IMR-90 (cell line): ENCODE measurements around the gene INTU. TPM values are rescaled to one million over a fixed set of nuclear protein-coding genes. Genes with fewer than 3 reads are reported as not detected.

Source experiments
- ATAC-seq: fragments of 200-7000 bp; cut with Tn5 transposase; 2 replicates; pipeline ENCODE4 v1.9.1; 2020; ENCODE audit warnings: low read depth, mild to moderate bottlenecking, moderate library complexity
- BruUV-seq: library from RNA; stranded (reverse); fragments of 400-500 nt; replicated peaks from 2 replicates; lab custom pipeline; 2021; lab: Mats Ljungman, UMichigan
- CTCF ChIA-PET: fragments of 300-600 bp; formaldehyde crosslinking; extraction: SDS; loops from one replicate; lab custom pipeline; 2021; ENCODE audit warnings: antibody characterized with exemption; lab: Yijun Ruan, JAX
- POLR2A ChIA-PET: fragments of 300-600 bp; sonication (Branson Sonifier 250); formaldehyde crosslinking; loops from one replicate; lab custom pipeline; 2022; ENCODE audit warnings: antibody characterized with exemption; ENCODE audit not compliant: unreplicated experiment; lab: Charles Lee
- DNase-seq: peaks from one replicate; pipeline ENCODE4 v3.0.0; 2013
- H2AFZ ChIP-seq: replicated peaks from 2 replicates; pipeline ENCODE3; 2013; ENCODE audit warnings: low read length, mild to moderate bottlenecking; ENCODE audit not compliant: poor library complexity
- H2AK5ac ChIP-seq: 2 replicates; pipeline ENCODE4 v1.6.1; 2013; ENCODE audit warnings: low read depth, low read length, inconsistent platforms
- H2AK9ac ChIP-seq: replicated peaks from 2 replicates; pipeline ENCODE3; 2013; ENCODE audit warnings: mild to moderate bottlenecking, low read depth, low read length, moderate library complexity; ENCODE audit not compliant: poor library complexity
- H2BK120ac ChIP-seq: 2 replicates; pipeline ENCODE4 v1.6.1; 2013; ENCODE audit warnings: low read depth, low read length, inconsistent platforms
- H2BK15ac ChIP-seq: 3 replicates; pipeline ENCODE4 v1.6.1; 2013; ENCODE audit warnings: low read depth, low read length, inconsistent platforms
- H2BK20ac ChIP-seq: 2 replicates; pipeline ENCODE4 v1.6.1; 2013; ENCODE audit warnings: low read depth, mild to moderate bottlenecking, inconsistent platforms, low read length, moderate library complexity
- H2BK5ac ChIP-seq: 2 replicates; pipeline ENCODE4 v1.6.1; 2013; ENCODE audit warnings: mild to moderate bottlenecking, low read depth, low read length, inconsistent platforms; ENCODE audit not compliant: poor library complexity, severe bottlenecking
- H3K14ac ChIP-seq: replicated peaks from 2 replicates; pipeline ENCODE4 v1.6.1; 2013; ENCODE audit warnings: low read depth, low read length, inconsistent platforms
- H3K18ac ChIP-seq: 2 replicates; pipeline ENCODE4 v1.6.1; 2013; ENCODE audit warnings: low read depth, low read length, control low read depth
- H3K23ac ChIP-seq: 2 replicates; pipeline ENCODE4 v1.6.1; 2013; ENCODE audit warnings: low read depth, low read length, inconsistent platforms
- H3K27ac ChIP-seq: 2 replicates; pipeline ENCODE4 v1.5.1; 2013; ENCODE audit warnings: mild to moderate bottlenecking, control low read depth, low read length; ENCODE audit not compliant: insufficient read depth
- H3K27me3 ChIP-seq: 2 replicates; pipeline ENCODE4 v1.6.1; 2013; ENCODE audit warnings: low read length; ENCODE audit not compliant: control insufficient read depth, insufficient read depth
- H3K36me3 ChIP-seq: 2 replicates; pipeline ENCODE4 v1.6.1; 2013; ENCODE audit warnings: low read length, mixed read lengths; ENCODE audit not compliant: control insufficient read depth, insufficient read depth
- H3K4ac ChIP-seq: 2 replicates; pipeline ENCODE4 v1.6.1; 2013; ENCODE audit warnings: low read depth, low read length, inconsistent platforms
- H3K4me1 ChIP-seq: 2 replicates; pipeline ENCODE4 v1.6.1; 2013; ENCODE audit warnings: low read length, mixed read lengths; ENCODE audit not compliant: control insufficient read depth, insufficient read depth
- H3K4me2 ChIP-seq: 2 replicates; pipeline ENCODE4 v1.6.1; 2013; ENCODE audit warnings: low read depth, mild to moderate bottlenecking, control low read depth, low read length, moderate library complexity
- H3K4me3 ChIP-seq: 2 replicates; pipeline ENCODE4 v1.5.1; 2013; ENCODE audit warnings: low read depth, mild to moderate bottlenecking, control low read depth, low read length, moderate library complexity; ENCODE audit not compliant: insufficient read depth
- H3K56ac ChIP-seq: 2 replicates; pipeline ENCODE4 v1.6.1; 2013; ENCODE audit warnings: low read length, inconsistent platforms; ENCODE audit not compliant: insufficient read depth; ENCODE audit errors: extremely low read depth
- H3K79me1 ChIP-seq, 2 experiments: 2 replicates each; pipeline ENCODE4 v1.6.1; 2013; ENCODE audit warnings: low read length in 2 of 2, inconsistent platforms in 1 of 2, low read depth in 1 of 2
- H3K9ac ChIP-seq: 2 replicates; pipeline ENCODE4 v1.6.1; 2013; ENCODE audit warnings: low read depth, low read length, control low read depth
- H3K9me1 ChIP-seq: 2 replicates; pipeline ENCODE4 v1.6.1; 2013; ENCODE audit warnings: low read length, inconsistent platforms; ENCODE audit not compliant: insufficient read depth
- H3K9me3 ChIP-seq: 2 replicates; pipeline ENCODE4 v1.6.1; 2013; ENCODE audit warnings: low read length; ENCODE audit not compliant: control insufficient read depth, insufficient read depth
- H4K20me1 ChIP-seq: 2 replicates; pipeline ENCODE4 v1.6.1; 2013; ENCODE audit warnings: low read length, inconsistent platforms; ENCODE audit not compliant: insufficient read depth
- H4K5ac ChIP-seq: 2 replicates; pipeline ENCODE4 v1.6.1; 2013; ENCODE audit warnings: mild to moderate bottlenecking, low read depth, low read length, control low read depth
- H4K8ac ChIP-seq, 2 experiments: 2 replicates each; pipeline ENCODE4 v1.6.1; 2013; ENCODE audit warnings: low read depth in 2 of 2, low read length in 2 of 2, control low read depth in 1 of 2, inconsistent platforms in 1 of 2
- H4K91ac ChIP-seq: 2 replicates; pipeline ENCODE4 v1.6.1; 2013; ENCODE audit warnings: low read depth, low read length, inconsistent platforms; ENCODE audit not compliant: insufficient read depth
- FOS ChIP-seq: fragments of 150-350 bp; IDR thresholded peaks from 2 replicates; pipeline ENCODE4 v1.6.1; 2016; ENCODE audit warnings: low read depth, low read length
- RCOR1 ChIP-seq: IDR thresholded peaks from 2 replicates; pipeline ENCODE4 v1.6.1; 2012; ENCODE audit warnings: mild to moderate bottlenecking, low read length, improper control_type of control experiment; ENCODE audit not compliant: insufficient replicate concordance
- WGBS, 2 experiments: methylation state at CpG; one replicate each; pipeline versions ENCODE4 v1.1.5 to v1.1.7; 2013; ENCODE audit warnings: missing lambda C conversion rate in 2 of 2; ENCODE audit not compliant: insufficient read length in 1 of 2; ENCODE audit errors: extremely low coverage in 2 of 2; 5-methylcytosine and 5-hydroxymethylcytosine counted together
- dilution Hi-C: fragments of 300-500 bp; cut with HindIII; formaldehyde crosslinking; loops from one replicate; pipeline ENCODE4 v1.14.3; 2018; ENCODE audit warnings: low sequenced_read_pairs; ENCODE audit not compliant: unreplicated experiment
- in situ Hi-C: fragments of 300-500 bp; cut with MboI; formaldehyde crosslinking; loops from 3 replicates; pipeline ENCODE4 v1.14.3; 2019; ENCODE audit warnings: low sequenced_read_pairs, inconsistent platforms, mixed read lengths
- intact Hi-C: fragments of 100-400 bp; cut with micrococcal nuclease; formaldehyde crosslinking; loops from 2 replicates; pipeline ENCODE4 v1.10.0; 2022
- polyA plus RNA-seq, 3 experiments: library from polyadenylated mRNA; depleted of rRNA; stranded (reverse); fragments of >200 nt; gene quantifications; 2 replicates each; pipeline ENCODE4 v1.2.3, GENCODE V29; 2012; ENCODE audit warnings: low replicate concordance in 1 of 3
- total RNA-seq: library from RNA; depleted of rRNA; stranded (reverse); fragments of >200 nt; gene quantifications from 2 replicates; pipeline ENCODE4 v1.2.3, GENCODE V29; 2012

The INTU gene
- total and polyA plus RNA-seq, 2 of the 4 experiments (the other 2 are of a cell fraction), result 6.5 to 10.8 TPM

- 0 out of 2 replicates have a peak, but pooled peaks cover 3% of the 10 kb centered on the region for H3K36me3 ChIP-seq
- H3K4me3 ChIP-seq, result no peak overlapping the region
- H3K56ac ChIP-seq, result no peak overlapping the region
- no peak overlapping the region for H2BK15ac ChIP-seq
- no peak overlapping the region for H3K18ac ChIP-seq
- dilution Hi-C loops, result no loop called here
- H3K9me3 ChIP-seq, result no peaks in the 10 kb centered on the region
- H3K4ac ChIP-seq, result no peak overlapping the region
- no peak overlapping the region for H2AFZ ChIP-seq
- H4K8ac ChIP-seq, result no peak overlapping the region
- BruUV-seq, result no TSS peak
- no peaks in the 10 kb centered on the region for H4K20me1 ChIP-seq
- H2BK20ac ChIP-seq, result no peak overlapping the region
- H3K4me1 ChIP-seq, result no peaks in the 10 kb centered on the region
- H2BK5ac ChIP-seq, result no peak overlapping the region
- no peaks in the 10 kb centered on the region; a peak in 2 of 4 replicates for H3K79me1 ChIP-seq
- no peak overlapping the region for H2AK5ac ChIP-seq
- no peak overlapping the region for H4K91ac ChIP-seq
- ATAC-seq (no peak), DNase-seq (no peak)
- WGBS, 2 experiments, result 89% methylated on average over 1 of the region's 6 CpGs; no CpG with 5 or more reads in 1 of the 2 experiments
- no peak overlapping the region for H3K14ac ChIP-seq
- in situ Hi-C loops, result no loop called here
- CTCF ChIA-PET, result no interaction called here
- TF ChIP-seq RCOR1 (no peak), FOS (peak; percentile 13; the same call in 1 of the 2 replicates)
- H4K5ac ChIP-seq, result no peak overlapping the region
- no peak overlapping the region for H3K27ac ChIP-seq
- no peak overlapping the region for H3K9ac ChIP-seq
- H3K4me2 ChIP-seq, result no peak overlapping the region
- intact Hi-C loops, result no loop called here
- peaks cover 2% of the 10 kb centered on the region; the same call in 1 of the 2 replicates for H3K9me1 ChIP-seq
- no peaks in the 10 kb centered on the region for H3K27me3 ChIP-seq
- H2BK120ac ChIP-seq, result no peak overlapping the region
- POLR2A ChIA-PET, result no interaction called here
- no peak overlapping the region for H3K23ac ChIP-seq
- H2AK9ac ChIP-seq, result no peak overlapping the region
Measured at GRCh38 chr4:127660284-127660885, 27.6 kb downstream of the INTU start.
